ENCODE results near the gene SRGAP3. TPM values are rescaled to one million over a fixed set of nuclear protein-coding genes. Genes with fewer than 3 reads are reported as not detected.

Gene SRGAP3
- total RNA-seq, 1 experiment from 2014 or later = 3.0 TPM

- peak; percentile 84 for DNase-seq (ENCODE audit: low read depth, low spot score)
- in situ Hi-C loops (cut with HindIII; ENCODE audit: low pct_unique_long_range_greater_than_20kb, low sequenced_read_pairs) = loop anchor here (25.0 kb wide), 1 partner anchor 324 kb away; no protein-coding TSS in a partner anchor
Measured at GRCh38 chr3:8987645-8988383, 261.6 kb downstream of the SRGAP3 start.

GRCh38 chr3:8987226-8987625 lies 262.2 kb downstream of the SRGAP3 start:
- in situ Hi-C loops (cut with HindIII; ENCODE audit: low pct_unique_long_range_greater_than_20kb, low sequenced_read_pairs) = loop anchor here (25.0 kb wide), 1 partner anchor 325 kb away; no protein-coding TSS in a partner anchor
- DNase-seq (ENCODE audit: low read depth, low spot score) = no peak

GRCh38 chr3:8986741-8987140 lies 262.7 kb downstream of the SRGAP3 start:
- in situ Hi-C loops (cut with HindIII; ENCODE audit: low pct_unique_long_range_greater_than_20kb, low sequenced_read_pairs) = loop anchor here (25.0 kb wide), 1 partner anchor 326 kb away; no protein-coding TSS in a partner anchor
- DNase-seq (ENCODE audit: low read depth, low spot score) = no peak

- no peak for DNase-seq (ENCODE audit: low read depth, low spot score)
- in situ Hi-C loops (cut with HindIII; ENCODE audit: low pct_unique_long_range_greater_than_20kb, low sequenced_read_pairs) = loop anchor here (25.0 kb wide), 1 partner anchor 326 kb away; no protein-coding TSS in a partner anchor
Measured at GRCh38 chr3:8985876-8986275, 263.6 kb downstream of the SRGAP3 start.

- no peak for DNase-seq (ENCODE audit: low read depth, low spot score)
- in situ Hi-C loops (cut with HindIII; ENCODE audit: low pct_unique_long_range_greater_than_20kb, low sequenced_read_pairs) = loop anchor here (25.0 kb wide), 1 partner anchor 327 kb away; no protein-coding TSS in a partner anchor
Measured at GRCh38 chr3:8985411-8985831, 264.0 kb downstream of the SRGAP3 start.

- in situ Hi-C loops (cut with HindIII; ENCODE audit: low pct_unique_long_range_greater_than_20kb, low sequenced_read_pairs) = loop anchor here (25.0 kb wide), 1 partner anchor 328 kb away; no protein-coding TSS in a partner anchor
- no peak for DNase-seq (ENCODE audit: low read depth, low spot score)
Measured at GRCh38 chr3:8984526-8984925, 264.9 kb downstream of the SRGAP3 start.

GRCh38 chr3:8984081-8984480 lies 265.4 kb downstream of the SRGAP3 start:
- DNase-seq (ENCODE audit: low read depth, low spot score) = no peak
- in situ Hi-C loops (cut with HindIII; ENCODE audit: low pct_unique_long_range_greater_than_20kb, low sequenced_read_pairs) = loop anchor here (25.0 kb wide), 1 partner anchor 328 kb away; no protein-coding TSS in a partner anchor

GRCh38 chr3:8983591-8983990 lies 265.9 kb downstream of the SRGAP3 start:
- in situ Hi-C loops (cut with HindIII; ENCODE audit: low pct_unique_long_range_greater_than_20kb, low sequenced_read_pairs) = loop anchor here (25.0 kb wide), 1 partner anchor 329 kb away; no protein-coding TSS in a partner anchor

GRCh38 chr3:8983026-8983425 lies 266.4 kb downstream of the SRGAP3 start:
- in situ Hi-C loops (cut with HindIII; ENCODE audit: low pct_unique_long_range_greater_than_20kb, low sequenced_read_pairs) = loop anchor here (25.0 kb wide), 1 partner anchor 329 kb away; no protein-coding TSS in a partner anchor
- DNase-seq (ENCODE audit: low read depth, low spot score) = no peak

More at GRCh38 chr3:8983591-8983990, 265.9 kb downstream of the SRGAP3 start:
- no peak for DNase-seq (ENCODE audit: low read depth, low spot score)

GRCh38 chr3:8982509-8982908 lies 266.9 kb downstream of the SRGAP3 start:
- in situ Hi-C loops (cut with HindIII; ENCODE audit: low pct_unique_long_range_greater_than_20kb, low sequenced_read_pairs) = loop anchor here (25.0 kb wide), 1 partner anchor 330 kb away; no protein-coding TSS in a partner anchor
- no peak for DNase-seq (ENCODE audit: low read depth, low spot score)

GRCh38 chr3:8981700-8982099 lies 267.7 kb downstream of the SRGAP3 start:
- in situ Hi-C loops (cut with HindIII; ENCODE audit: low pct_unique_long_range_greater_than_20kb, low sequenced_read_pairs) = loop anchor here (25.0 kb wide), 1 partner anchor 331 kb away; no protein-coding TSS in a partner anchor
- DNase-seq (ENCODE audit: low read depth, low spot score) = no peak

GRCh38 chr3:8981296-8981695 lies 268.1 kb downstream of the SRGAP3 start:
- DNase-seq (ENCODE audit: low read depth, low spot score) = no peak
- in situ Hi-C loops (cut with HindIII; ENCODE audit: low pct_unique_long_range_greater_than_20kb, low sequenced_read_pairs) = loop anchor here (25.0 kb wide), 1 partner anchor 331 kb away; no protein-coding TSS in a partner anchor

- no peak for DNase-seq (ENCODE audit: low read depth, low spot score)
- in situ Hi-C loops (cut with HindIII; ENCODE audit: low pct_unique_long_range_greater_than_20kb, low sequenced_read_pairs) = loop anchor here (25.0 kb wide), 1 partner anchor 331 kb away; no protein-coding TSS in a partner anchor
Measured at GRCh38 chr3:8980756-8981257, 268.6 kb downstream of the SRGAP3 start.

GRCh38 chr3:8979262-8979661 lies 270.2 kb downstream of the SRGAP3 start:
- in situ Hi-C loops (cut with HindIII; ENCODE audit: low pct_unique_long_range_greater_than_20kb, low sequenced_read_pairs) = loop anchor here (25.0 kb wide), 1 partner anchor 333 kb away; no protein-coding TSS in a partner anchor
- no peak for DNase-seq (ENCODE audit: low read depth, low spot score)

GRCh38 chr3:8978551-8978950 lies 270.9 kb downstream of the SRGAP3 start:
- in situ Hi-C loops (cut with HindIII; ENCODE audit: low pct_unique_long_range_greater_than_20kb, low sequenced_read_pairs) = loop anchor here (25.0 kb wide), 1 partner anchor 334 kb away; no protein-coding TSS in a partner anchor

GRCh38 chr3:8976540-8977182 lies 272.8 kb downstream of the SRGAP3 start:
- DNase-seq (ENCODE audit: low read depth, low spot score) = no peak
- in situ Hi-C loops (cut with HindIII; ENCODE audit: low pct_unique_long_range_greater_than_20kb, low sequenced_read_pairs) = loop anchor here (25.0 kb wide), 1 partner anchor 336 kb away; no protein-coding TSS in a partner anchor

More at GRCh38 chr3:8978551-8978950, 270.9 kb downstream of the SRGAP3 start:
- DNase-seq (ENCODE audit: low read depth, low spot score) = no peak

Data from SK-MEL-5 (cell line).